Left ventricle myocardium inferior (tissue), 1 donor: ENCODE results near the gene PMM2. TPM values are rescaled to one million over a fixed set of nuclear protein-coding genes. Genes with fewer than 3 reads are reported as not detected.

Experiments
- DNase-seq: peaks from one replicate; pipeline ENCODE4 v3.0.0-alpha.2; 2020
- H3K27ac ChIP-seq: fragments of 200-600 bp; replicated peaks from 2 replicates; pipeline ENCODE4 v1.8.0; 2021
- H3K27me3 ChIP-seq: fragments of 200-600 bp; 2 replicates; pipeline ENCODE4 v1.8.0; 2021; ENCODE audit warnings: low read depth
- H3K36me3 ChIP-seq: fragments of 200-600 bp; 2 replicates; pipeline ENCODE4 v1.8.0; 2021
- H3K4me1 ChIP-seq: fragments of 200-600 bp; 2 replicates; pipeline ENCODE4 v1.8.0; 2021
- H3K4me3 ChIP-seq: fragments of 200-600 bp; 2 replicates; pipeline ENCODE4 v1.8.0; 2021; ENCODE audit warnings: mild to moderate bottlenecking, moderate library complexity
- H3K9me3 ChIP-seq: fragments of 200-600 bp; replicated peaks from 2 replicates; pipeline ENCODE4 v1.8.0; 2021
- intact Hi-C: fragments of 100-400 bp; cut with micrococcal nuclease; formaldehyde crosslinking; loops from one replicate; pipeline ENCODE4 v1.11.0; 2022
- total RNA-seq: library from RNA; stranded (reverse); fragmentation: NEBNext Ultra II Directional; extraction: Animal tissue kit (Norgen Biotek cat#: 25700); gene quantifications from one replicate; pipeline ENCODE4 v1.2.1, GENCODE V29; 2021
- TF ChIP-seq, protein P1 (sequence below): fragments of 200-600 bp; IDR thresholded peaks from 2 replicates; pipeline ENCODE4 v1.8.0; 2021; ENCODE audit warnings: antibody characterized with exemption, mild to moderate bottlenecking, borderline replicate concordance
- donor health status: DM: no; HTN: yes; CAD: no; lungs with severe emphysema.

The PMM2 gene
- total RNA-seq, 1 donor from 2014 or later: 13.7 TPM

DNA sequence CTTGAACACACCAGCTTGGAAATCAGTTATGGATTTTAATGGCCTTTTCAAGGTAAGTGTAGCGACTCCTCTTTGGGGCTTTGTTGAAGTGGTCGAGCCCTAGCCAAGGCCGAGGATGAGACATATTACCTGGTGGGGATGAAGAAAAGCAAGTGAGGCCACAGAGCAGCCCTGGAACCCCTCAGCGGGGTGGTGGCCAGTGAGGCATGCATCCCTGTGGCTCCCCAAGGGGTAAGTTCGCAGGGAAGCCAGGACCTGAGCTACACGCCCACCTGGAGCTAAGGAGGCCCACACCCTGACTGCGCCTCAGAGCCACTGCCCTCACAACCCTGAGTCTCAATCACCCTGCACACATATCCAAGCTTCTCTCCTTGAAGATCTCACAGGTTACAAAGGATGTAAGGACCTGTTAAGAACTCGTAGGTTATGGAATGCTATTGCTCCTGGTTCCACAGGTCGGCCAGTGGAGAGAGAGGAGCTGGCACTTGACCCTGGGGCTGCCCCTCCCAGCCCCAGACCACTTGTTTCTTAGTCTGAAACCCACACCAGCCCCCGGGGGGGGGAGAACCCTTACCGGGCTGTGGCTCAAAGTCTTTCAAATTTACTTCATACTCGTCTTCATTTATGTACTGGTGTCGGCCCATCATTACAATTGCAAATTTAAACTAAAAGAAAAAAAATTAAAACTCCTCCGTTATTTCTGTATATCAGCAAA, 96.5 kb downstream of the PMM2 start:
- Histone ChIP-seq H3K36me3 (peaks cover 90% of the 10 kb centered on the region), H3K4me1 (peaks cover 19% of the 10 kb centered on the region), H3K27ac (no peak overlapping the region), H3K27me3 (no peaks in the 10 kb centered on the region), H3K4me3 (no peak overlapping the region), H3K9me3 (no peaks in the 10 kb centered on the region)
- DNase-seq: no peak
- TF ChIP-seq, protein P1, sequence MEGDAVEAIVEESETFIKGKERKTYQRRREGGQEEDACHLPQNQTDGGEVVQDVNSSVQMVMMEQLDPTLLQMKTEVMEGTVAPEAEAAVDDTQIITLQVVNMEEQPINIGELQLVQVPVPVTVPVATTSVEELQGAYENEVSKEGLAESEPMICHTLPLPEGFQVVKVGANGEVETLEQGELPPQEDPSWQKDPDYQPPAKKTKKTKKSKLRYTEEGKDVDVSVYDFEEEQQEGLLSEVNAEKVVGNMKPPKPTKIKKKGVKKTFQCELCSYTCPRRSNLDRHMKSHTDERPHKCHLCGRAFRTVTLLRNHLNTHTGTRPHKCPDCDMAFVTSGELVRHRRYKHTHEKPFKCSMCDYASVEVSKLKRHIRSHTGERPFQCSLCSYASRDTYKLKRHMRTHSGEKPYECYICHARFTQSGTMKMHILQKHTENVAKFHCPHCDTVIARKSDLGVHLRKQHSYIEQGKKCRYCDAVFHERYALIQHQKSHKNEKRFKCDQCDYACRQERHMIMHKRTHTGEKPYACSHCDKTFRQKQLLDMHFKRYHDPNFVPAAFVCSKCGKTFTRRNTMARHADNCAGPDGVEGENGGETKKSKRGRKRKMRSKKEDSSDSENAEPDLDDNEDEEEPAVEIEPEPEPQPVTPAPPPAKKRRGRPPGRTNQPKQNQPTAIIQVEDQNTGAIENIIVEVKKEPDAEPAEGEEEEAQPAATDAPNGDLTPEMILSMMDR: no peak
- intact Hi-C loops: no loop called here

DNA sequence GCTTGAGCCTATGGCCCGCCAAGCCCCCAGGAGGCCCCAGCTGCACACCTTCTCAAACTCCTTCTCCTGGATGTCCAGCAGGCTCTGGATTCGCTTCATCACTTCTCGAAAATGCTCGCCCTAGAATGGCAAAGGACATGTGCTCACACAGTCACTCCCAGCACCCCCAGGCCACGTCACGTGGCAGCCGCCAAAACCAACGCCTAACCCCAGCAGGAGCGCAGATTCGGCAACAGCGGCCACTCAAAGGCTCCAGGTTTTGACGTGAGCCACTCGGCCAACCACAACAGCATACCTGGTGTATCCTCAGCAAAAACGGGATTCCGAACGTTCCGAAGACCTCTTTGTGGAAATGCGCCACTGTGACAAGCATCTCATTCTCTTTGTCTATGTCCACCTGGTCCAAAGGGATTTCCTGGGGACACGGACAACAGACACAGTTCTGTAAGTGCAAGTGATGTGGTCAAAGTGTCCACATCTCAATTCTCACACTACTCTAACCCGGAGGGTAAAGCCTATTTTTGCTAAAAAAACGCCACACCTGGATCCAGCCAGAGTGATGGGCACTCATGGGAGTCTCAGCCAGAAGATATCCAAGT, 97.2 kb downstream of the PMM2 start:
- H3K4me1 ChIP-seq: peaks cover 19% of the 10 kb centered on the region
- TF ChIP-seq, protein P1: no peak
- H3K27me3 ChIP-seq: no peaks in the 10 kb centered on the region
- H3K9me3 ChIP-seq: no peaks in the 10 kb centered on the region
- peaks cover 92% of the 10 kb centered on the region for H3K36me3 ChIP-seq
- H3K27ac ChIP-seq: no peak overlapping the region
- no peak for DNase-seq
- no peak overlapping the region for H3K4me3 ChIP-seq
- intact Hi-C loops: no loop called here

DNA sequence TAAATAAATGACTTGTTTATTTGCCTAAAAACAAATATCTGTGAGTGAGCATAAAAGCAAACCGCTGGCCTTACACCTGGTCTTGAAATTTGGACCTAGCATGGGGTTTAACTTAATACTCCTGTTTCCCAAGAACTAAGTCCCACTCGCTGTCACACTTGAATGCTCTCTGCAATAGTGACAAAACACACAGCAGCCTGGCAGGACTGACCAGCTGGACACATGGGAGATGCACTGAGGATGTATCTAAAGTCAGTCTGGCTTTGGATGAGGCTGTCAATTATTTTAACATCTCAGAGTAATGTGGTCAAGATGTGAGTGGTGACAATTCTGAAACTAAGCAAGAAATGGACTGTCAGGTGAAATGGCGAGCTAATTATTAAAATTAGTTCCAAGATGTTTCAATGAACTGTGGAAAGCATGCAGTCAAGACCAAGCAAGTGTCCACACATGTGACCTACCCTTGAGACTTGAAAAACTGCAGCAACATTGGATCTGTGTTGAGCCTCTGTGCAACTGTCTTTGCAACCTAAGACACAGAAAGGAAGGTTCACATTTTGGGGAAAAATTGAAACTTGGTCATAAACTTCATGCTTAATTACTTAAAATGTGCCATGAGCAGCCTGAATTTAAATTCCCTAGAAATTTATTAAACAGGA, 101.2 kb downstream of the PMM2 start:
- Histone ChIP-seq H3K36me3 (peaks cover 99% of the 10 kb centered on the region), H3K27me3 (no peaks in the 10 kb centered on the region), H3K4me1 (peaks cover 3% of the 10 kb centered on the region), H3K4me3 (no peak overlapping the region), H3K9me3 (no peaks in the 10 kb centered on the region), H3K27ac (no peak overlapping the region)
- TF ChIP-seq, protein P1: no peak
- no peak for DNase-seq
- intact Hi-C loops: no loop called here

Other genes with a start within 250 kb of the PMM2 start
- not detected for gene TMEM114, start 207.3 kb upstream of the PMM2 start, total RNA-seq
- gene METTL22, start 176.1 kb upstream of the PMM2 start, total RNA-seq: 27.3 TPM
- 14.5 TPM for gene ABAT, start 123.2 kb upstream of the PMM2 start, total RNA-seq
- gene TMEM186, start 200 bp upstream of the PMM2 start, total RNA-seq: 16.4 TPM
- 23.9 TPM for gene CARHSP1, start 71.2 kb downstream of the PMM2 start, total RNA-seq
- gene LITAFD, start 84.5 kb downstream of the PMM2 start, total RNA-seq: not detected
- 54.7 TPM for gene USP7, start 166.1 kb downstream of the PMM2 start, total RNA-seq